GM19397 (cell line): ENCODE results near the gene AMDHD2.

ENCODE experiments used
- ATAC-seq: cut with Tn5 transposase; IDR thresholded peaks from one replicate; pipeline ENCODE4 v1.9.1; 2021; ENCODE audit warnings: mild to moderate bottlenecking, moderate library complexity; ENCODE audit not compliant: unreplicated experiment

AMDHD2 gene

DNA sequence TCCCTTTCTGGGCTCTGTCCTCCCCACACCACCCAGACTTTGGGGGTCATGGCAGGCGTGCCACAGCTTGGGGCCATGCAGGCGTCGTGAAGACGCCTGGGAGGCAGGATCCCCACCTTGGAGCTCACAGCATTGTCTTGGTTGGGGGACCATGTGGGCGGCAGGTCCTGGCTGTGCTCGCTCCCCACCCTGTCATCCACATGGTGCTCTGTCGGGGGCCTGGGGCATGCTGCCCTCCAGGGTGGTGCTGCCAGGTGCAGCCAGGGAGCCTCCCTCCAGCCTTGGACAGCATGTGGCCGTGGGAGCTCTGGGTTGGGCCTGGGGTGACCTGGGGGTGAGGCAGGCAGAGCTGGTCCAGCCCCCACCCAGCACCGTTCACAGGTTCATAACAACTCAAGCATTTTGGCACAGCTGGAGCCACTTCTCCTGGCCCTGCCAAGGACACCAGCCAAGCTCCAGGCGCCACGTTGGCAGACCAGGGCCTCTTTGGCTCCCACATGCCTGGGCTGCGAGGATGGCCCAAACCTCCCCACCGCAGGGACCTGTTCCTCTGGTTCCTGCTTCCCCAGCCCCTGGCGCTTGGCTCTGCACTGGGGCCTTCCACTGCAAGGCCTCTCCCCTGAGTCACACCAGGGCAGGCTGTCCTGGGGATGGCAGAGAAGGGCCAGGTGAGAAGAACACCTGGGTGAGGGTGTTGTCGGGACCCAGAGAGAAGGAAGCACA, 21.5 kb upstream of the AMDHD2 start:
- no peak for ATAC-seq

DNA sequence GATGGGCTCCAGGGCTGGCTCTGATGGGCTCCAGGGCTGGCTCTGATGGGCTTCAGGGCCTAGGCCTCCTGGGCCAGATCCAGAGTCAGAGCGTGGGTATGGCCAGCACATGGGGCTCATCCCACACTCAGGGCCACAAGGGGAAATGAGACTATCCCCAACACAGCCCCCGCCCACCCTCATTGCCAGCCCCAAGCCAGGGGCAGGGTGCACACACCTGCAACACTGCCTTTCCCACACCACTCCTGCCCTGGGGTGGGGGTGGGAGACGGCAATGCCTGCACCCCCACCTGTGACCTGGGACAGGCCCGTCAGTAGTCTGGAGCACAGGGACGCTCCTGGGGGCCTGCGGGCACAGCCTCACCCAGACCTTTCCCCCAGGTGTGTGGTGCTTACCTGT, 20.7 kb upstream of the AMDHD2 start:
- ATAC-seq = no peak

DNA sequence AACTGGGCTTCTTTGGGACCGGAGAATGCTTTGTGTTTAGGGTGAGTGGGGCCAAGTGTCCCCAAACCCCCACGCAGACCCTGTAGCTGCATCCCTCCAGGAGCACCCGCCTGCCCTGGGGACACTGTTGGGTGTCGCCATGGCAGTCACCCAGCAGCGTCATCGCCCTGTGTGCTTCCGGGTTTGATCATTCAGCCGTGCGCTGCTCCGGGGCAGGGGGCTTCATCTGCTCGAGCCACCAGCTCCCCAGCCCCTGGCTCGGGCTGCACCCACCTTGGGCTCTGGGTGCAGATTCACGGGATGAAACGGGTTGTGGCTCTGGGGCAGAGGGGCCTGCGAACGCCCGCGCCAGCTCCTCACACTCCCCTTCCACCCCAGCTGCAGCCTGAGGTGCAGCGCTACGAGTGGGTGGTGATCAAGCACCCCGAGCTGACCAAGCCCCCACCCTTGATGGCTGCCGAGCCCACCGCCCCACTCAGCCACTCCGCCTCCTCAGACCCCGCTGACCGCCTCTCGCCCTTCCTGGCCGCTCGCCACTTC, 20.2 kb upstream of the AMDHD2 start:
- ATAC-seq = no peak

DNA sequence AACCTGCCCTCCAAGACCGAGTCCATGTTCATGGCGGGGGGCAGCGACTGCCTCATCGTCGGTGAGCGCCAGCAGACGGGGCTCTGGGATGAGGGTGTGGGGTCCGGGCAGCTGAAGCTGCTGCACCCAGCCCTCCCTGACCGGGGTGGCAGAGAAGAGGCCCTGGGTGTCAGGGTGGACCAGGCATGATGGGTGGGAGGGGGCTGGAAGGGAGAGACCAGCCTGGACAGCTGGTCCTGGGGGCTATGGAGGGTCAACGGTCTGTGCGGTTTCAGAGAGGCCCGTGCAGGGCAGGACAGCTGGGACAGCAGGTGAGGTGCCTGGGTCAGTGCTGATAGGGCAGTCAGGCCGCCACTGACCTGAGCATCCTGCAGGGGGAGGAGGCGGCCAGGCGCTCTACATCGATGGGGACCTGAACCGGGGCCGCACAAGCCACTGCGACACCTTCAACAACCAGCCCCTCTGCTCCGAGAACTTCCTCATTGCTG, 19.7 kb upstream of the AMDHD2 start:
- no peak for ATAC-seq

DNA sequence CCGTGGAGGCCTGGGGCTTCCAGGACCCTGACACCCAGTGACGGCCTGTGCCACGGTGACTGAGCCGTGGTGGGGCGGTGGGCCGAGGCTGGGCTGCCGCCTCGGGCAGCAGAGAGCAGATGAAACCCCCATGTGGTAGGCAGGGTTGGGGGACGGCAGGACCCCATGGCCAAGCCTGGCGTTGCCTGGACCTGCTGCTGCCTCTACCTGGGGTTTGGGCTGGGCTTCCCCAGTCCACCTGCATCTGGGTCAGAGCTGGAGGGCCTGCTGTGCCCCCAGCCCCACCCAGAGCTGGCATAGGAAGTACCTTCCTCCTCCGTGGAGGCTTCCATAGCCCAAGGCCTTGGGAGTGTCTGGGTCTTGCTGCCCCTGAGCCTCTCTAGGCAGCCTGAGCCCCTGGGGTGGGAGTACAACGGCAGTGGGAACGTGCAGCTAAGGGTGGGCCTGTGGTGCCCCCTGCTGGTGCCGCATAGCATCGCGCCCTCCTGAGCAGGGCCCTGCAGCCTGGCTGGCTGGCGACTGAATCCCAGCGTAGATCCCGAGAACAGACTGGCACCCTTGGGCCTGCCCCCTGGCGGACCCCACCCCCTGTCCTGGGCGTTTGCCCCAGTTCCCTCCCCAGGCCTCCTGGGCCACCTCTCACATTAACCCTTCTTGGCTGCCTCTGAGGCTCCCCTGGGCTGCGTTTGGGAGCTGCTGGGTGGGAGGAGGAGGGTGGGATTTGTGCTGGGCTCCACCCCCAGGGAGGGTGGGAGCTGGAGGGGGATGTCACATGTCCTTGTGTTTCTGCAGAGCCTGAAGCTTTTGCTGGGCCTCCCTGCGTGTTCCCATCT, 19.0 kb upstream of the AMDHD2 start:
- ATAC-seq = no peak

DNA sequence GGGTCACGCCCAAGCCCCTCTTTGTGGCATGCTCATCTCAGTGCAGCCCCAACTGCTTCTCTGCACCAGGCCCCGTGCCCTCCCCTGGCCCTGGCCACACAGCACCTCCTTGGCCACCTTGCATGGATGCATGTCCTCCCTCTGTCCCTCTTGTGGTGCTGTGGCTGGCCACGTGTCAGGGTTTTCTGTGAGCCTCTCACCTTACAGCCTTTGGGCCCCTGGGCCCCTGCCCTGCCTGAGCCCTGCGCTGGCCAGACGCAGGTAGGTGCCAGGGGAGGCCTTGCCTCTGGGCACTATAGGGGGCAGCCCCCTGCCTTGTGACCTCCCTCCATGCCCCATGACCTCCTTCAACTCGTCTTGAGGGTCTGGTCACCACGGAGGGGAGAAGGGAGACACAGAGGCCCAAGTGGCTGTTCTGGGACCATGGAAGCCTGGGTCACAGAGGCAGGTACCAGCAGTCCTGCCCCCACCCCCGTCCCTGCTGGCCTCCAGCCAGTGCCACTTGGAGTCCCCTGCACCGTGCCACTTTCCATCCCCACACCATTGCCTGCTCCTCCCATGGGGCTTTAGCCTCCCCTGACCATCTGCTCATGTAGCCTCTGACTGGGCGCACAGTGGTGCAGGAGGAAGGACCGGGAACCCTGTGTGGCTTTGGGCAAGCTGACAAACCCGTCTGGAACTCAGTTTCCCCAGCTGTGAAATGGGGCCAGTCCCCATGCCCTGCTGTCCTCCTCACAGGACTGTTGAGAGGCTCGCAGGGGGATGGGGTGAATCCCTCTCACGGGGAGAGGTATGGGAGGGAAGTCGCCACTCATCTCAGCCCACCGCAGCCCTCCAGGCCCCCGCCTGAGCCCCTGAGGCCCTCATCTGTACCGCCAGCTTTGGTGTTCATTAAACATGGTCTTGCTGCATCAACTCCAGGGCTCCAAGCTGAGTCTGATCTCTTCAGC, 17.9 kb upstream of the AMDHD2 start:
- ATAC-seq = no peak

DNA sequence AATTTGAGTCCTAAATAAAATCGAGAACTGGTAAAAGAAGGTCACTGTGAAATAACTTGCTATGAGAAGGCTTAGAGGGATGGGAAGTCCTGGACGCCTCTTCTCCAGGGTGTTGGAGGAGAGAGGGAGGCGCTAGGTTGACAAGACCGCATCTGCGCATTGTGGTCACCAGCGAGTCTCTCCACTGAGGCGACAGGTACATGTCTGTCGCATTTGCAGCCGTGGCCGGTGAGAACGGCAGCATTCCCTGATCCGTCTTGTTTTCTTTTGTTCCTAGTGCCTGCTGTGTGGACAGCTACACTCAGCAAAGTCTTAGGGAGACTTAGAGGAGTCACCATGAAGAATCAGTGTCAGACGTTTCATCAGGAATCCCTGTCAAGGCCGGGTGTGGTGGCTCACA, 14.5 kb upstream of the AMDHD2 start:
- ATAC-seq = no peak

DNA sequence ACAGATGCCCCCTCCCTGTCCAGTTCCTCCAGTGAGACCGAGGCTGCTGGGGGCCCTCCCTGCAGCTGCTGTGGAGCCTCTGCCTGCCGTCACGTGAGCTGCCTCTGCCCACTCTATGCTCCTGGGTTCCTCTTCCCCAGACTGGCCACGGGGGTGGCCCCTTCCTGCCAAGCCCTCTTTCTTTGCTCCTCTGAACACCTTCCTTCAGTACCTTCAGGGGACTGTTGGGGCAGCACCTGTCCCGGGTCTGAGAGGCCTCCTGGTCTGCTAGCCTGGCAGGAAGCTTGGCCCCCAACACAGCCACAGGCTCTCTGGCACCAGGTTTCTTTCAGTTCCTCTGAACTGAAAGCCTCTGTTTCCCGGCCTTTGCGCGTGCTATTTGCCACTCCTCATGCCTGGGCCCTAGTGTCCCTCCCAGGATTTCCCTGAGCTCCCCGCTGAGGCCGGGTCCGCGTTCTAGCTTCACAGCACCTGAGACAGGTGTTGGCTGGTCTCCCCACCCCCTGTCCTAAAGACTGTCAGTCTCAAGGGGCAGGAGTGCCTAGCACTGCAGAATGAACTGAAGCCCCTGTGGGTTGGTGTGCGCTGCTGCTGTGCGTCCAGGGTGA, 13.0 kb upstream of the AMDHD2 start:
- ATAC-seq = no peak

DNA sequence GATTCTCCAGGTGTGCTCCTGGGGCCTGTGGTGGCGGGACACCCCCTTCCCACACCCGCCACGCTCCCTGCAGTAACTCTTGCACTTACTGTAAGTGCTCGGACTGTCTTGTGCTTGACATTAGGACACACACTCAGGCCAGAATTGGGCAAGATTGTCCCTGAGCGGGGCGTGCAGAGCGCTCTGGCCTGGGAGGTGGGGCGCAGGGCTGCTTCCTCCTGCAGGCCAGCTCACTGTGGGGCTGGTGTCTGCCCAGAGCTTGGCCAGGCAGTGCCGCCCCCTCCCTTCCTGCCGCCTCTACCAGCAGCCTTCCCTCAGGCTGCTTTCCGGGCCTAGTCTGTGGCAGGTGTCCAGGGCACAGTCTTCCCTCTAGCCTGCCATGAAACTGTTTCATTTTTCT, 12.5 kb upstream of the AMDHD2 start:
- no peak for ATAC-seq

DNA sequence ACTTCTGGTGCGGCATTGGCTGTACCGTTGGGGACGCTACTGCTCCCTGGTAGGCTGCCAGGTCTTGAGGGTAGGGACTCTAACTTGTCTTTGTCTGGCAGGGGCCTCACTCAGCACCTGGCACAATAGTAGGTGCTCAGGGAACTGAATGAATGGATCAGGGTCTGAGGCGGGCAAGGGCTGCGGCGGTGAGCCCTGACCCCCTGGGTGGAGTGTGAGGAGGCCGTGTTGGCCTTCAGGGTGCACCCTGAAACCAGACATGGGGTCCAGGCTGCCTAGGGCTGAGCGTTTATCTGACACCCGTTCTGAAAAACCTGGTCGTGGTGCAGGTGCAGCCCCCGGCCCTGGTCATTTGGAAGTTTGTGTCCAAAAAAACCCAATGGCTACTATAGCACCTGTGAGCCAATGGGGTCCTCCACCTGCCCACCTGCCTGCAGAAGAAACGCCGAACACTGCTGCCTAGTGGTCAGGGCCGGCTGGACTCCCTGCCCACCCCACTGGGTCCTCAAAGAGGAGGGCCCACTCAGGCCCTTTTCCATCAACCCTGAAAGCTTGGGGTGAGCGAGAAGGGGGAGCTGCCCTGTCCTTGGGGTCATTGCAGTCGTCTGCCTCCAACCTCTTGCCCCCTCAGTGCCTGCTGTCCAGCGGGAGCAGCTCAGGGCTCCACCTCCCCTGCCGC, 11.3 kb upstream of the AMDHD2 start:
- ATAC-seq = no peak

DNA sequence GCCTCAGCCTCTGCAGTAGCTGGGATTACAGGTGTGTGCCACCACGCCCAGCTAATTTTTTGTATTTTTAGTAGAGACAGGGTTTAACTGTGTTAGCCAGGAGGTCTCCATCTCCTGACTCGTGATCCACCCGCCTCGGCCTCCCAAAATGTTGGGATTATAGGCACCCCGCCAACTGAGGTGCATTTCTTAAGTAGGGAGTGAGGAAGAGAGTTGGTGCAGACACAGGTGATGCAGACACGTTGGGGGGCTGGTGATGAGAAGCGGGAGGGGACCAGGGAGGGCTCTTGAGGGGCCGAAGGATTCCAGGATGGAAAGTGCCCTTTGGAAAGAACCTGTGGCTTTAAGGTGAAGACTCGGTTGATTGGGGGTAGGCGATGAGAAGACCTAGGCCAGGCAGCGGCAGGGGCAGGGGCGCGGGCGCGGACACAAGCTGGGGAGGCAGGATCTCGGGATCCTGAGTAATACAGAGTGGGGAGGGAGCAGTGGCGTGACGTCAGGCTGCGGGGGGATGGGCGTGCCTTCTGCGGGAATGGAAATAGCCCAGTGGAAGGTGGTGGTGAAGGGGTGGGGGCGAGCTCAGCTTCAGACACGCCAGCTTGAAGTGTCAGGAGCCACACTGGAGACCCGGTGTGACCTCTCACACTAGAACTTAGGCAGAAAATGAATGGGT, 8.9 kb upstream of the AMDHD2 start:
- no peak for ATAC-seq

DNA sequence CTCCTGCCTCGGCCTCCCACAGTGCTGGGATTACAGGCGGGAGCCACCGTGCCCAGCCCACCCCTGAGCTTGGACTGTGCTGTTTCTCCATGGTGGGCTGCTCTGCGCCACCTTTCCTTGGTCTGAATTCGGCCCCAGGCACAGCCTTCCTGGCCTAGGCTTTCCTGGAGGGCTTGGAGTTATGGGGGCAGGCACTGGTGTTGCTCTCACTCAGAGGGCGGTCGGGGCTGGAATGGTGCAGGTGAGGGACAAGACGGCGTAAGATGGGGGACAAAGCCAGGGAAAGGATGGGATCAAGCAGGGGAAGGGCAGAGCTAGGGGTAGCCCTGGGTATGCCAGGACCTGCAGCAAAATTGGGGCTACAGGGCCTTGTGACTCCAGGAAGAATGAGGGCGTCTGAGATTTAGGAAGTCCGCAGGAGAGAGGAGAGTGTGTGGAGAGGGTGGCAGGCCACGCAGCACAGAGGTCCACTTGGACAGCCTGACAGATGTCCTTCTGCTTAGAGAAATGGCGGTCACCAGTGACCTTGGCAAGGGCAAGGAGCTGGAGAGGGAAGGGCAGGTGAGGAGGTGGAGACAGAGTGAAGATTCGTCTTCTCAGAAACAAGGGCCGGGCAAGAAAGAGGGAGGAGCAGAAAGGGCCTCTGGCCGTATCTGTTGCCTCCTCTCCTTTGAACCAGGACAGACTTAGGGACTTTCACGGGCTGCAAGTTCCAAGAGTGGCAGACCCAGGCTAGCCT, 8.0 kb upstream of the AMDHD2 start:
- no peak for ATAC-seq

DNA sequence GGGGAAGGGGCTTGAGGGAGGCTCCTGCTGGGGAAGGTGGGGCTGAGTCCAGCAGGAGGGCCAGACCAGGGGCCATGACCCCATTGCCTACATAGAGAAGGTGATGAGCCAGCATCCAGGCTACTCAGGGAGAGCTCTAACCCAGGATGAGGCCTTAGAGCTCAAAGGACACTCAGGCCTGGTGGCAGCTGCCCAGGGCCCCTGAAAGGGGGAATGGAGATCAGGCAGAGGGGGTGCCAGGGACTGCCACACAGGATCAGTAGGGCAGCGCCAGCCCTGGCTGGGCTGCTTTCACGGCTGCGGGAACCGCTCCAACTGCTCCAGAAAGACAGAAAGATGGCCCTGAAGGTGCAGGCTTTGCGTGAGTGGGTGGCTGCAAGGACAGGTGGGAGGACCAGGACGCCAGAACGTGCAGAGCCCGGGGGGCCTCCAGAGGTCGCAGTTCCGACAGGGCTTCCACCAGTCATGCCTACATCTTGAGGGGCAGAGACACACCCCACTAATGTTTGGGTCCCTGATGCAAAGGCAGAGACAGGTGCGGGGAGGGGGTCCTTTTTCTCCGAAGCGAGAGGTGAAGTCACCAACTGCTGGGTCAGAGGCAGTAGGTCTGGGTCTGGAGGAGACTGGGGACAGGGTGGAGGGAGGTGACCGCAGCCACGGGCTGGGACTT, 7.3 kb upstream of the AMDHD2 start:
- no peak for ATAC-seq

DNA sequence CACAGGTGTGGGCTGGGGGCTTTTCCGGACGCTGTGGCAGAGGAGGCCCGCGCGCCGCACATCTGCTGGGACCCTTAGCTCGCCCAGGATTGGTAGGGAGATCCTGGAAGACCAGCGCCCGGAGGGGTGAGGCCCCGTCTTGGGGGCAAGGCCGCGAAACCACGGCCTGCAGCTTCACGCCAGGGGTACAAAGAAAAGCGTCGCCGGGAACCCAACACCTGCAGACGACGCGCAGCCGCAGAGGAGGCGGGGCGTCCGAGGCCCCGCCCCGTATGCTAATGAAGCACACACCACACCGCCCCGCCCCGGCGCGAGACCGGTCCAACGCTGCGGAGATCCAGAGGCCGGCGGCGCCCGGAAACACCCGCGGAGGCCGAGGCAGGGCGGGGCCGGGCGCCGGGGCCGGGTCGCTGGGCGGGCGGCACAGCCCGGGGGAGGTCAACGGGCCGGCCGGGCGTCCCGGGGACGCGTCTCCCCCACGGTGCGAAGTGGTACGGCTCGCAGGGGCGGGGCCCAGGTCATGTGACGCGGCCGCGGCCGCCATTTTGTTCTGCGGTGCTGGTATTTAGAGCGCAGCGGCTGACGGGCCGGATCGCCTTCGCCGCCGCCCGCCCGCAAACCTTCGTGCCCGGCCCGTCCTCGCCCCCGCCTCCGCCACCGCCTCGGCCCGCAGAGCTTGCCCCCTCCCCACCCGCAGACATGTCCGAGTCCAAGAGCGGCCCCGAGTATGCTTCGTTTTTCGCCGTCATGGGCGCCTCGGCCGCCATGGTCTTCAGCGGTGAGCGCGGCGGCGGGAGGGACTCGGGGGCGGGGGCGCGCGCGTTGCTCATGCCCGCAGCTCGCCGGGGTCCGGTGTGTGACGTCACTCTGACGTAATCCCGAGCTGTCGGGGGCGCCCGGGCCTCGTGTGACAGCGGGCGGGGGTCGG, 6.5 kb upstream of the AMDHD2 start, which contains the start of gene ATP6V0C:
ATP6V0C (plus strand) TSS at position 548 of the 928 bp plus-strand sequence; CDS start at position 700, 152 bp downstream.
- peak; percentile 71 for ATAC-seq

DNA sequence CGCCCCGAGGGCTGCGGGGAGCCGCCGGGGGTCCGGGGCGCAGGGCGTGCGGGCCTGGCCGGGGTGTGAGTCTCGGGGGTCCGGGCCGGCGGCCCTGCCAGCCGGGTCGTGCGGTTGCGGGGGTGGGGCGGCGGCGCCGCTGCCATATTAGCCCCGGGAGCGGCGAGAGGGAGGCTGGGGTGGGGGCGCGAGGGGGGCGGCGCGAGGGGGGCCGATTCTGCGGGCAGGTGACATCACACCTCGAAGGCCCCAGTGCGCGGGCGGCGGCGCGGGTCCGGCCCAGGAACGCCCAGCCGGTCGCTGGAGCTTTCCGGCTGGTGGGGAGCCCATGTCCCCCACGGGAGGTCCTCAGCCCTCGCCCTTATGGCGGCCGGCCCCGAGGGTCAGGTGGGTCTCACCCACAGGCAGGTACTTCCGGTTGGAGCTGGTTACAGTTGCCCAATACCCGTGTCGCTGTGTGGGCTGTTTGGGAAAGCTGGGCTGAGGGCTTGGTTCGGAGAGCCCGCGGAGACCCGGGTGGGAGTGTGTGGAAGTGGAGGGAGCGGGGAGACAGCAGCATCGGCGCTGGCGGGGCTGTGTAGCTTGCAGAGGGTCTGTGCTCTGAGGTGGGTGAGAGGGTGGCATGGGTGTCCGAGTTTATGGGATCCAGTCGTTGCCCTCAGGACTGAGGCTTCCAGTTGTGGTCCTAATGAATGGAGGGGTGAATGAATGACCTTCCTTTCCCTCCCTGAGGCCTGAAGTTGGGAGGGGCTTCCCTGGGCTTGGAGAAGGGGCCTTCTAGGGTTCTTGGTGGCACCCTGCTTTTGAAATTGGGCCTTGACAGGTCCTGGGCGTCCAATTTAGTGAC, 5.6 kb upstream of the AMDHD2 start:
- ATAC-seq = no peak
